Smooth muscle cell (in vitro differentiated cells): ENCODE data around the gene TPCN2. TPM values are rescaled to one million over a fixed set of nuclear protein-coding genes. Genes with fewer than 3 reads are reported as not detected.
A peak's percentile ranks its signal among the peaks of the same experiment; 100 is the strongest.

Source experiments
- DNase-seq: peaks from one replicate; lab custom pipeline; 2025; ENCODE audit not compliant: unreplicated experiment; lab: John Stamatoyannopoulos, UW
- H2AFZ ChIP-seq: fragments of 200-600 bp; sonication (generic); 2 replicates; pipeline ENCODE4 v1.6.0; 2016; ENCODE audit warnings: antibody characterized with exemption, low read depth, mild to moderate bottlenecking
- H3F3A ChIP-seq: fragments of 200-600 bp; sonication (generic); 2 replicates; pipeline ENCODE4 v1.6.0; 2017; ENCODE audit warnings: antibody characterized with exemption, low read depth
- H3K27ac ChIP-seq: fragments of 200-600 bp; sonication (generic); 2 replicates; pipeline ENCODE4 v1.5.1; 2016; ENCODE audit warnings: low read depth, mild to moderate bottlenecking
- H3K27me3 ChIP-seq: fragments of 200-600 bp; sonication (generic); 2 replicates; pipeline ENCODE4 v1.6.1; 2016; ENCODE audit warnings: low read depth, mild to moderate bottlenecking
- H3K36me3 ChIP-seq: fragments of 200-600 bp; sonication (generic); 2 replicates; pipeline ENCODE4 v1.5.1; 2016; ENCODE audit warnings: low read depth
- H3K4me1 ChIP-seq: fragments of 200-600 bp; sonication (generic); 2 replicates; pipeline ENCODE4 v1.5.1; 2016; ENCODE audit warnings: low read depth
- H3K4me2 ChIP-seq: fragments of 200-600 bp; sonication (generic); 2 replicates; pipeline ENCODE4 v1.6.0; 2016; ENCODE audit warnings: mild to moderate bottlenecking
- H3K4me3 ChIP-seq: fragments of 200-600 bp; sonication (generic); 2 replicates; pipeline ENCODE4 v1.5.1; 2016; ENCODE audit warnings: mild to moderate bottlenecking
- H3K79me2 ChIP-seq: fragments of 200-600 bp; sonication (generic); 2 replicates; pipeline ENCODE4 v1.6.0; 2016; ENCODE audit warnings: low read depth, mild to moderate bottlenecking
- H3K9ac ChIP-seq: fragments of 200-600 bp; sonication (generic); 2 replicates; pipeline ENCODE4 v1.6.0; 2016; ENCODE audit warnings: low read depth
- H3K9me3 ChIP-seq: fragments of 200-600 bp; sonication (generic); replicated peaks from 2 replicates; pipeline ENCODE4 v1.5.1; 2016; ENCODE audit warnings: low read depth
- H4K20me1 ChIP-seq: fragments of 200-600 bp; sonication (generic); 2 replicates; pipeline ENCODE4 v1.6.0; 2016; ENCODE audit warnings: low read depth
- WGBS: methylation state at CpG from one replicate; pipeline ENCODE4 v1.1.7; 2016; ENCODE audit warnings: low lambda C conversion rate; 5-methylcytosine and 5-hydroxymethylcytosine counted together
- polyA plus RNA-seq: library from polyadenylated mRNA; unstranded; fragments of >200 nt; fragmentation: Nextera tagmentation; extraction: Ambion mirVana; gene quantifications from 2 replicates; pipeline ENCODE4 v1.2.1, GENCODE V29; 2016
- total RNA-seq: library from RNA; depleted of rRNA; stranded (reverse); fragments of >200 nt; gene quantifications from 2 replicates; pipeline ENCODE4 v1.2.3, GENCODE V29; 2014
- TF ChIP-seq, protein P1 (sequence below): fragments of 200-600 bp; sonication (generic); IDR thresholded peaks from 2 replicates; pipeline ENCODE4 v1.5.1; 2017; ENCODE audit warnings: borderline replicate concordance, mild to moderate bottlenecking, antibody characterized with exemption; ENCODE audit not compliant: insufficient read depth, poor library complexity, severe bottlenecking

The TPCN2 gene
- total and polyA plus RNA-seq, 2 experiments from 2014 or later, result 7.4 to 10.5 TPM

DNA sequence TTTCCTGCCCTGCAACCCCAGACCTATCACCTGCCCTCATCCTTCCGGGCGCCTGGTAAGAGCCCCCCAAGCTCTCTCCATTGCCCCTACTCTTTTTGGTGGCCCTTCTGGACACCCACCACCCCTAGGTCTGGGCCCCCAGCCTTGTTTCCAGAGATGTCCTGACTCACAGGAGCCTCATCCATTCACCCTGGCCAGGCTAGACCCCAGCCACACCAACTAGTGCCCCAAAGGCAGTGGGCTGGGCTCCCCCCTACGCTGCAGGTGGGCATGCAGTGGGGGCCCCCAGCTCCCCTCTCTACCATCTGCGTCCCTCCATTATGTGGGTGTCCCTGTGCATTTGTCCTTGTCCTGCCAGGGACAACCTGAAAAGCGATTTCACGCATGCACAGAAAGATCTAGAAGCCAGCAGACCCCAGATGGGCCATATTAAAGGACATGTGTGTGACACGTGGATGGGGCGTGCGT lies 37.1 kb upstream of the TPCN2 start:
- peak overlapping the region; percentile 52 for H3K4me3 ChIP-seq
- H2AFZ ChIP-seq, result no peak overlapping the region
- H3K79me2 ChIP-seq, result no peaks in the 10 kb centered on the region
- TF ChIP-seq, protein P1, sequence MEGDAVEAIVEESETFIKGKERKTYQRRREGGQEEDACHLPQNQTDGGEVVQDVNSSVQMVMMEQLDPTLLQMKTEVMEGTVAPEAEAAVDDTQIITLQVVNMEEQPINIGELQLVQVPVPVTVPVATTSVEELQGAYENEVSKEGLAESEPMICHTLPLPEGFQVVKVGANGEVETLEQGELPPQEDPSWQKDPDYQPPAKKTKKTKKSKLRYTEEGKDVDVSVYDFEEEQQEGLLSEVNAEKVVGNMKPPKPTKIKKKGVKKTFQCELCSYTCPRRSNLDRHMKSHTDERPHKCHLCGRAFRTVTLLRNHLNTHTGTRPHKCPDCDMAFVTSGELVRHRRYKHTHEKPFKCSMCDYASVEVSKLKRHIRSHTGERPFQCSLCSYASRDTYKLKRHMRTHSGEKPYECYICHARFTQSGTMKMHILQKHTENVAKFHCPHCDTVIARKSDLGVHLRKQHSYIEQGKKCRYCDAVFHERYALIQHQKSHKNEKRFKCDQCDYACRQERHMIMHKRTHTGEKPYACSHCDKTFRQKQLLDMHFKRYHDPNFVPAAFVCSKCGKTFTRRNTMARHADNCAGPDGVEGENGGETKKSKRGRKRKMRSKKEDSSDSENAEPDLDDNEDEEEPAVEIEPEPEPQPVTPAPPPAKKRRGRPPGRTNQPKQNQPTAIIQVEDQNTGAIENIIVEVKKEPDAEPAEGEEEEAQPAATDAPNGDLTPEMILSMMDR, result no peak
- H3K9me3 ChIP-seq, result no peaks in the 10 kb centered on the region
- H3K27ac ChIP-seq, result no peak overlapping the region
- H4K20me1 ChIP-seq, result no peaks in the 10 kb centered on the region
- H3F3A ChIP-seq, result peaks cover 24% of the 10 kb centered on the region
- no peak for DNase-seq
- H3K9ac ChIP-seq, result no peak overlapping the region
- peaks cover 47% of the 10 kb centered on the region for H3K4me1 ChIP-seq
- no peaks in the 10 kb centered on the region for H3K27me3 ChIP-seq
- 91% methylated on average over 9 of the region's 9 CpGs for WGBS
- no peaks in the 10 kb centered on the region for H3K36me3 ChIP-seq
- H3K4me2 ChIP-seq, result peak overlapping the region; percentile 87

GRCh38 chr11:69012092-69013008 lies 36.4 kb upstream of the TPCN2 start:
- TF ChIP-seq, protein P1, result no peak
- peak overlapping the region; percentile 52 for H3K4me3 ChIP-seq
- WGBS, result 41% methylated on average over 17 of the region's 21 CpGs

GRCh38 chr11:69013009-69013951 lies 35.5 kb upstream of the TPCN2 start, which contains the start of gene MRGPRF:
MRGPRF (minus strand) TSS chr11:69013246; CDS start chr11:69009901, 3,345 bp downstream.
- Histone ChIP-seq H4K20me1 (no peaks in the 10 kb centered on the region), H3K4me2 (peak within 1 kb of the TSS; percentile 87), H3K9me3 (no peaks in the 10 kb centered on the region), H3K27me3 (no peaks in the 10 kb centered on the region), H2AFZ (peak within 1 kb of the TSS; percentile 80), H3K79me2 (no peaks in the 10 kb centered on the region), H3K36me3 (no peaks in the 10 kb centered on the region), H3K4me3 (peak within 1 kb of the TSS; percentile 52), H3F3A (peaks cover 23% of the 10 kb centered on the region), H3K4me1 (peaks cover 47% of the 10 kb centered on the region), H3K27ac (peak within 1 kb of the TSS; percentile 71), H3K9ac (peak within 1 kb of the TSS; percentile 18)
- TF ChIP-seq, protein P1, result peak; percentile 23
- 4% methylated on average over 34 of the region's 43 CpGs for WGBS
- peak; percentile 64 for DNase-seq

More at GRCh38 chr11:69012092-69013008, 36.4 kb upstream of the TPCN2 start:
- peak overlapping the region; percentile 71 for H3K27ac ChIP-seq
- no peak for DNase-seq
- no peaks in the 10 kb centered on the region for H3K79me2 ChIP-seq
- no peaks in the 10 kb centered on the region for H4K20me1 ChIP-seq
- peak overlapping the region; percentile 87 for H3K4me2 ChIP-seq
- H3K9me3 ChIP-seq, result no peaks in the 10 kb centered on the region
- peak overlapping the region; percentile 80 for H2AFZ ChIP-seq
- no peaks in the 10 kb centered on the region for H3K36me3 ChIP-seq
- H3K9ac ChIP-seq, result peak overlapping the region; percentile 18
- H3K27me3 ChIP-seq, result no peaks in the 10 kb centered on the region
- H3F3A ChIP-seq, result peaks cover 24% of the 10 kb centered on the region
- H3K4me1 ChIP-seq, result peaks cover 47% of the 10 kb centered on the region
